M059J (cell line): ENCODE data around the gene MEMO1. TPM values are rescaled to one million over a fixed set of nuclear protein-coding genes. Genes with fewer than 3 reads are reported as not detected.
"Not testable (repeated sequence)": the region's sequence is repeated elsewhere in the genome, so short reads cannot be mapped to it uniquely, and the experiment has no call there.

Experiments used
- DNase-seq: peaks from one replicate; pipeline ENCODE4 v3.0.0-alpha.2; 2012; ENCODE audit warnings: low read depth
- total RNA-seq: library from RNA; depleted of rRNA; stranded (reverse); fragments of >200 nt; shearing (Covaris generic); gene quantifications from 2 replicates; pipeline ENCODE4 v1.2.3, GENCODE V29; 2014; rRNA removed

The MEMO1 gene
- 33.4 and 36.5 TPM in 2 replicates for total RNA-seq

GRCh38 chr2:32010670-32011484 lies at the start of gene MEMO1:
Gene MEMO1 (minus strand): TSS chr2:32011008. CDS start chr2:32010247, 761 bp downstream.
- peak; percentile 91 for DNase-seq

GRCh38 chr2:32060266-32060665 lies 49.5 kb upstream of the MEMO1 start:
- no peak for DNase-seq

- peak; percentile 57 for DNase-seq
Measured at GRCh38 chr2:32058130-32058529, 47.3 kb upstream of the MEMO1 start.

DNA sequence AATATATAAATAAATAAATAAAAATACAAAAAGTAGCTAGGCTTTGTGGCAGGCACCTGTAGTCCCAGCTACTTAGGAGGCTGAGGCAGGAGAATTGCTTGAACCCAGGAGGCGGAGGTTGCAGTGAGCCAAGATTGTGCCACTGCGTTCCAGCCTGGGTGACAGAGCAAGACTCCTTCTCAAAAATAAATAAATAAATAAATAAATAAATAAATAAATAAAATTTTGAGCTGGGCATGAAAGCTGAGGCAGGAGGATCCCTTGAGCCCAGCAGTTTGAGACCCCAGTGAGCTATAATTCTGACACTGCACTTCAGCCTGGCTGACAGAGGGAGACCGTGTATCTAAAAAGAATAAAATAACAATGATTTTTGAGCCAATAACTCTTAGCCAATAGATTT lies 43.8 kb upstream of the MEMO1 start:
- DNase-seq: not testable (repeated sequence)

GRCh38 chr2:32051836-32052439 lies 41.1 kb upstream of the MEMO1 start:
- no peak for DNase-seq

GRCh38 chr2:32043561-32043960 lies 32.8 kb upstream of the MEMO1 start:
- no peak for DNase-seq

DNA sequence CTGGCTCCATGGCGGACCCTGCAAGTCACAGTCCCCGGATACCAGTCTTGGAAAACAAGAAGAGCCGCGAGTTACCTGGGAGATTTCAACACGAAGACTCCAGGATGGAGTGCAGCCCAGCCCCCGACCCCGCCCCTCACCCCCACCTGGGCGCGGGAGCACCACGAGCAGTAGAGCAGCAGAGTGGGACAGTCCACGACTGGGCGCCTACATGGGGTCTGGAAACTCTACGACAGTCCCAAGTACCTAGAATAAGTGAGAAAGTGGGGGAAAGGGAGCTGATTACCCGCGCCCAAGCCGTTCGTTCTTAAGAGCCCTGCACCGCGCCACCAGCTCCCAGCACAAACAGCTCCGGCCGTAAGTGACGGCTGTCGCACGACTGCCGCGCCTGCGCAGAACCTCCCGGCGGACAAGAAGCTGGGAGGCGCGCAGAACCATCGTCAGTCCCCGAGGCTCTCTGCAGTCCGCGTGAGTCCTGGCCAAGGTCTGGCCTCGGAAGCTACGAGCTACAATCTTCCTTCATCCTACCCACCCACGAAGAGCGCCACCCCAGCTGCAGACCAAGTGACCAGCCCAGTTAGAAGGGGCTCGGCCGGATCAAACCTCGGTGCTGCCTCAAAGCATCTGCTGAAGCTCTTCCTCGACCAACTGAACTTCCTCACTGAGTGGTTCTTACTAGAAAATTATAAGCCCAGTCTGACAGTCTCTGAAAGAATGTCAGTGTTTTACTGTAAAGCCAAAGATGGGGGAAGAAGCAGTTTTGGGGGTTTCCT lies 28.8 kb upstream of the MEMO1 start, which contains the start of gene DPY30:
Gene DPY30, minus strand, starts transcription at position 359 of the 773 bp plus-strand sequence. Its CDS starts 349 bp downstream, at position 10.
- peak; percentile 90 for DNase-seq

DNA sequence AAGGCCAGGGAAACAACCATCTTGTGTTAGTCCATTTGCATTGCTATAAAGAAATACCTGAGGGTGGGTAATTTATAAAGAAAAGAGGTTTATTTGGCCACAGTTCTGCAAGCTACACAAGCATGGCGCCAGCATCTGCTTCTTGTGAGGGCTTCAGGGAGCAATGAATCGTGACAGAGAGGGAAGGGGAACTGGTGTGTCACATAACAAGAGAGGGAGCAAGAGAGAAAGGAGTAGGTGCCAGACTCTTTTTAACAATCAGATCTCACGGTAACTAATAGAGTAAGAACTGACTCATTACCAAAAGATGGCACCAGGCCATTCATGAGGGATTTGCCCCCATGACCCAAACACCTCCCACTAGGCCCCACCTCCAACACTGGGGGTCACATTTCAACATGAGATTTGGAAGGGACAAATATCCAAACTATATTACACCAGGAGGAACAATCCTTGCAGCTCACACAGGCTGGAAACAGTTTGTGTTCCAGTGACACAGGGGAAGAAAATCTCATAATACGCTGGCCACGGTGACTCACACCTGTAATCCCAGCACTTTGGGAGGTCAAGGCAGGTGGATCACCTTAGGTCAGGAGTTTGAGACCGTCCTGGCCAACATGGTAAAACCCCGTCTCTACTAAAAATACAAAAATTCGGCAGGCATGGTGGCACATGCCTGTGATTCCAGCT lies 23.5 kb upstream of the MEMO1 start:
- peak; percentile 75 for DNase-seq

GRCh38 chr2:32018789-32019482 lies 8.1 kb upstream of the MEMO1 start:
- DNase-seq: peak; percentile 26

- no peak for DNase-seq
Measured at GRCh38 chr2:32012872-32013271, 2.1 kb upstream of the MEMO1 start.

GRCh38 chr2:32011485-32011960 lies 715 bp upstream of the MEMO1 start:
- DNase-seq: no peak

- peak; percentile 52 for DNase-seq
Measured at GRCh38 chr2:32010280-32010669, 533 bp downstream of the MEMO1 start.

DNA sequence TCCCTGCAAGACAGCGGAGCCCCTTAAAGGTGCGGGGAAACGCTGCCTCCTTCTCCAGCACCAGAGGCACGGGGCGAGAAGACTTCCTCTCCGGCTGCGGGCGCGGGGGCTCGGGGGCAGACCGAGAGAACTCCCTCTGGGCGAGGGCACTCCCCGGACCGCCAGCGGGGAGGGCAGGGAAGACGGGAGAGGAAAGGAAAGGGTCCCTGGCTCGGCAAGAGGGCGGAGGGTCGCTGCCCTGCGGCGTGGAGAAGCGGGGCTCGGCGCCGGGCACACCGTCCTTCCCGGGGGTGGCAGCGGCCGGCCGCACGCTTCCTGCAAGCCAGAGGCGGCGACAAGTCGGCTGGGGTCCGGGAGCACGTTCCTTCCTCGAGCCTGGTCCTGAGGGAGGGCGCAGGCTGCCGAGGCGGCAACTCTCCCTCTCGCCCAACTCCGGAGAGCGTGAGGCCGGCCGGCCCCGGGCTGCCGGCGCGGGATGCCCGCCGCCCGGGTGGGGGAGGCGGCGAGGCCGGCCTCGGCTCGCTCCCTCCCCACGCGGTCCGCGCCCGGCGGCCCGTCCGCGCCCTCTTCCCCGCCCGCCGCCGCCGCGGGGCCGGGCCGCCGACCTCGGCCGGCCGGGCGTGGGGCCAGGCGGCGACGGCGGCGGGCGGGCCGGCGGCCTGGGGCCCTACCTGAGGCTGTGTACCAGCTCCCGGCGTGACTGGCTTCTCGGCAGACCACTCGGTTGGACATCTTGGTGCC lies 1.1 kb downstream of the MEMO1 start:
- DNase-seq: peak; percentile 33

- DNase-seq: peak; percentile 43
Measured at GRCh38 chr2:32008805-32009515, 1.8 kb downstream of the MEMO1 start.

DNA sequence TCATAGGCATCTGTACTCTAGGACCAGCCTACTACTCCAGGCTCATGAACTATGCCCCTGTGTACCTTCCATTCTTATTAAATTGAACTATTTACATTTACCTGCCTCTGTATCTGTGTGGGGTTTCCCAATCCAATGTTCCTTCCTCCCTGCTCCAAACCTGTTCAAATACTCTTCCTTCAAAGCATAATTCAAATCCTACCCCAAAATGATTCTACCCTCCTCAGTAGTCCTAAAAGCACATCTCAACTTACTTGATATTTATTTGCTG lies 3.8 kb downstream of the MEMO1 start:
- DNase-seq: no peak

DNA sequence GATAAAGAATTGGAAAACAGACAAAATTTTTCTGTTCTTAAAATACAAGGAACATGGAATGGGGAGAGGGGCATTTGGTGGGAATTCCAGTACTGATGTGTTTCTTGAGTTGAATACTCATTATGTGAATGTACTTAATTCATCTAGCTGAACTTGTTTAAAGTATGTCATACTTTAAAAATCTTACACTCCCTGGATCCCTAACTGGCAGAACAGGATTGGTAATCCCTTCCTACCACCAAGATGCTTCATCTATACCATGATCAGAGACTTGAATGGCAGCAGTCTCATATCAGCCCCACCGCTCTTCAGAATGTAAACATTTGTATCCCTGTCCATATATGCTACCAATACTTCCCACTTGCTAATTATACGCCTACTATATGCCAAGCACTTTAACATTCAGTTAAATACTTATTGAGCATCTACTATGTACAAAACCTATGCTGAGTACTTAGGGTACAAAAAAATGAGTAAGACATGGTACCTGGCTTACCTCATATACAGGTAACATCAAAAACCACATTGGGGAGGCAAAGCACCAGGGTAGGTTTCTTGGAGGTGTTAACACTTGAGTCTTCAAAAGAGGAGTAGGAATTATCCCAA lies 5.3 kb downstream of the MEMO1 start:
- no peak for DNase-seq

- DNase-seq: no peak
Measured at GRCh38 chr2:32003791-32004190, 7.0 kb downstream of the MEMO1 start.

GRCh38 chr2:32002406-32002805 lies 8.4 kb downstream of the MEMO1 start:
- DNase-seq: no peak

GRCh38 chr2:31999438-31999837 lies 11.4 kb downstream of the MEMO1 start:
- DNase-seq: no peak
